ENCODE results near the gene PTPN7. TPM values are rescaled to one million over a fixed set of nuclear protein-coding genes. Genes with fewer than 3 reads are reported as not detected.
A peak's percentile ranks its signal among the peaks of the same experiment; 100 is the strongest.

Gene PTPN7
- 100 to 1,000 TPM; 304 to 352 (median 331) TPM for total RNA-seq

DNA sequence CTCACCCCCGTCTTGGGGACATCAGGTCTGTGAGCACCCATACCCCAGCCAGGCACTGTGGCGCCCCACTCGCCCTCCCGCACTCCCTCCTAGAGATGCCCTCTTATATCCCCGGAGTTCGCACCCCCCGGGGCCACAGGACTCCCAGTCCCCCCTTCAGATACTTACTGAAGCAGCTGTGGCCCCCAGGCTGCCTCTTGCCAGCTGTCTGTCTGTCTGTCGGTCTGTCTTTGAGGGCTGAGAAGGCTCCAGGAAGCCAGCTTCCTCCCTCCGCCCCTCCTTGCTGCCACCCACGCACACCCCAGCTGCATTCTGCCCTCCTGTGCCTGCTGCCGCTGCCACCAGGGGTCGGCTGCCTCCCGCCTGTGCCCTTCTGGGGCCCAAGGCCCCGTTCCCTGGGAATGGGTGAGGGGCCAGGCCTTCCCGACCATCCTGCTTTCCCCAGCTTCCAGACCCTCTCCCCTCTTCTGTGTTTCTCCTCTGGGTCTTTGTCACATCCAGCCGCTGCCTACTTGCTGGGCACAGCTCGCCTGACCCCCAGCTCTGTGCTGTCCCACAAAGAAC lies at the start of gene PTPN7:
PTPN7 (minus strand) TSS at position 226 of the 564 bp plus-strand sequence. CDS start 1,200 bp downstream, outside the sequence.
- DNase-seq (peak; percentile 89), ATAC-seq (peak; percentile 72)
- Mint-ChIP-seq H3K36me3 (ENCODE audit: insufficient read depth) (peaks cover 22% of the 10 kb centered on the region), H3K4me1 (ENCODE audit: low read depth) (peaks cover 87% of the 10 kb centered on the region), H3K4me3 (peak within 1 kb of the TSS; percentile 91), H3K27me3 (ENCODE audit: low read depth) (no peaks in the 10 kb centered on the region), H3K9me3 (no peaks in the 10 kb centered on the region)

DNA sequence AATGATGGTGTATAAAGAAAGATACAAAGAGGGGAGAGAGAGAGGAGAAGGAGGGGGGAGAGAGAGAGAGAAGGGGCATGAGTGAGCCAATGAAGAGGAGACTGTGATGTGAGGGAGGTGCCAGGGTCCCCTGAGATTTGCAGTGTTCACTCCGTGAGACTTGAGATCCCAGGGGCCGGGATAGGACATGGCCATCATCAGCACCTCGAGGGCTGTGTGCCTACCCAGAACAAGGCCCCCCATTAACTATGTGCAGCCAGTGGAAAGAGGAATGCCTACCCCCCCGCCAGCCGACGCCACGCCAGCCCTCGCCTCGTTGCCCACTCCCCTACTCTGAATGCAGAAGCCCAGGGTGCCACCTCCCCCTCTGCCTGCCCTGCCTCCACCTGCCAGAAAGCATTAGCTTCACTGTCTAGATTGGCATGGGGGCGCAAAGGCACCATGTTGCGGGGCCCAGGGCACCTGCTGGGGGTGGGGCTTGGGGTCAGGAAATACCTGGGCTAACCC lies 48.0 kb upstream of the PTPN7 start:
- Mint-ChIP-seq H3K27me3 (ENCODE audit: low read depth) (peaks cover 22% of the 10 kb centered on the region), H3K36me3 (ENCODE audit: insufficient read depth) (no peaks in the 10 kb centered on the region), H3K4me1 (ENCODE audit: low read depth) (peaks cover under 1% of the 10 kb centered on the region), H3K4me3 (no peak overlapping the region), H3K9me3 (no peaks in the 10 kb centered on the region)
- DNase-seq (no peak), ATAC-seq (no peak)

DNA sequence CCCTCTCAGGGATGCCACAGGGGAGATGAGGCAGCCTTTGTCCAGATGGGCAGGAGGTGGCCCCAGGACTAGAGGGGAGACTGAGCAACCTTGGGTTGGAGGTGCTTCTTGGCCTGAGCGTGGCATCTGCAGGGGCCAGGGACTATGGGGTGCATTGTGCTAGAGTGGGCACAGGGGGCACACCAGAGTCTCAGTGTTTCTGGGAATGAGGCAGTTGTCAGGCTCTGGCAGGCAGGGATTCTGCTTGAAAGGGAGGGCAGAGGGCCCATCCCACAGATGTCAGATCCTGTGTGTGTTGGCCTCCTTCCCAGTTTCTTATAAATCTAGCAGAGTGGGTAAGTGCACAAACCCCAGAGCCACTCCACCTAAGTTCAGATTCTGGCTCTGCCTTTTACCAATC lies 46.9 kb upstream of the PTPN7 start:
- H3K4me1 Mint-ChIP-seq (ENCODE audit: low read depth) = peaks cover 2% of the 10 kb centered on the region
- no peaks in the 10 kb centered on the region for H3K36me3 Mint-ChIP-seq (ENCODE audit: insufficient read depth)
- no peak overlapping the region for H3K4me3 Mint-ChIP-seq
- H3K27me3 Mint-ChIP-seq (ENCODE audit: low read depth) = peaks cover 11% of the 10 kb centered on the region
- no peaks in the 10 kb centered on the region for H3K9me3 Mint-ChIP-seq
- no peak for ATAC-seq
- DNase-seq = no peak

DNA sequence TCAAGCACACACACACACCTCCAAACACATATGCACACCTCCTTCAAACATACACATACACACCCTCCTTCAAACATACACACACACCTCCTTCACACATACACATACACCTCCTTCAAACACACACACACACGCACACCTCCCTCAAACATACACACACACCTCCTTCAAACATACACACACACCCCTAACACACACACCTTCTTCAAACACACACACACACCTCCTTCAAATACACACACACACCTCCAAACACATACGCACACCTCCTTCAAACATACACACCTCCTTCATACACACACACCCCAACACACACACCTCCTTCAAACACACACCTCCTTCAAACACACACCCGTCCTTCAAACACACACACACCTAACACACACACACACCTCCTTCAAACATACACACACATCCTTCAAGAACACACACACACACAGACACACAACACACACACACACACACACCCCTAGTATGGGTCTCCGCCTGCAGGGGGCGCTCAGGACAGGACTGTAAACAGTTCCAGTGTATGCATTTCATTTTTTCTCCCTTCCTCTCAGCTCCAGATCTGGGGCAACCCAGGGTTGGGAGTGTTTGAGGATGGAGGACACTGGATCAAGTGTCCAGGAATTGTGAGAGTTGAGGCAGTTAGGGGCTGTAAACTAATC lies 45.3 kb upstream of the PTPN7 start:
- Mint-ChIP-seq H3K27me3 (ENCODE audit: low read depth) (peaks cover under 1% of the 10 kb centered on the region), H3K36me3 (ENCODE audit: insufficient read depth) (no peaks in the 10 kb centered on the region), H3K4me3 (no peak overlapping the region), H3K4me1 (ENCODE audit: low read depth) (peaks cover 13% of the 10 kb centered on the region), H3K9me3 (no peaks in the 10 kb centered on the region)
- DNase-seq = no peak
- ATAC-seq = no peak

DNA sequence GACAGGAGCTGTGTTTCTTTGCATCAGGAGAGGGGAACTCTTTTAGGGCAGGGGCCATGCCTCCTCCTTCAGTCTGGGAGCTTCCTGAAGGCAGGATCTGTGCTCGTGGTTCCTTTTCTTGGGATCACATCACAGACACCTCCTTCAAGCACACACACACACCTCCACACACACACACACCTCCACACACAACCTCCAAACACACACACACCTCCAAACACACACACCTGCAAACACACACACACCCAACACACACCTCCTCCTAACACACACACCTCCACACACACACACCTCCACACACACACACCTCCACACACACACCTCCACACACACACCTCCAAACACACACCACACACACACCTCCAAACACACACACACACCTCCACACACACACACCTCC lies 43.7 kb upstream of the PTPN7 start:
- H3K9me3 Mint-ChIP-seq = no peaks in the 10 kb centered on the region
- no peak overlapping the region for H3K4me3 Mint-ChIP-seq
- H3K4me1 Mint-ChIP-seq (ENCODE audit: low read depth) = peaks cover 23% of the 10 kb centered on the region
- no peak for ATAC-seq
- DNase-seq = no peak
- no peaks in the 10 kb centered on the region for H3K27me3 Mint-ChIP-seq (ENCODE audit: low read depth)
- no peaks in the 10 kb centered on the region for H3K36me3 Mint-ChIP-seq (ENCODE audit: insufficient read depth)

DNA sequence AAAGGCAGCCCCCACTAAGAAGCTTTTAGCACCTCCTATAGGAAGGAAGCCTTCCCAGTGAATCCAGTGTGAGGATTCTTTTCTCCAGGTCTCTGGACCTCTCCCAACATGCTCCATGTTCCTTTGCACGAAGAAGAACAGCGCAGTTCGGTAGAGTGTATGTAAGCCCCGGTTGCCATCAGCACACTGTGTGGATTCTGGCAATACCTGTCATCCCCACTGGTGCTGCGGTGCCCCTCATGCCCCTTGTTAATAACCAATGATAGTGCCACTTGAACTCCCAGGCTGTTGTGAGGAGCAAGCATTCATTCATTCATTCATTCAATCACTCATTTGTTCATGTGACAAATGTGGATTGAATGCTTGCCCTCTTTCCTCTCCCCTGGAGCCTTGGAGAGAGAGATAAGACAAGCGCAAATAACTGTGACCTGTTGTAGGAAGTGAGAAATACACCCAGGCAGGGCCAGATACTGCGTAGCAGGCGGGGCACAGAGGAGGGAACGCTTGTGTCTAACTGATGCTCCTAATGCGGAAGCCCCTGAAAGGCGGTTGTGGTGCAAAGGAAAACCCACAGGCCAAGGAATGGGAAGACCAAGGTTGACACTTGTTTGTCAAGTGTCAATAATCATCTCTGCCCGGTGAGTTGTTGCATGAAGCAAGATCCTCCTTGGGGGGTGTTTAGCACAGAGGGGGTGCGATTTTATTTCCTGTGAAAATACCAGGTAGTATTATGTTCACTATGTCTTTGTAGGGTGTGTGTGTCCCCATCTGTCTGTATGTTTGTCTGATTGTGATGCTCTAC lies 43.0 kb upstream of the PTPN7 start:
- ATAC-seq (peak in 1 of 2 donors; percentile 34), DNase-seq (no peak)
- Mint-ChIP-seq H3K27me3 (ENCODE audit: low read depth) (peaks cover 2% of the 10 kb centered on the region), H3K4me1 (ENCODE audit: low read depth) (peaks cover 28% of the 10 kb centered on the region), H3K4me3 (no peak overlapping the region), H3K9me3 (no peaks in the 10 kb centered on the region), H3K36me3 (ENCODE audit: insufficient read depth) (no peaks in the 10 kb centered on the region)

DNA sequence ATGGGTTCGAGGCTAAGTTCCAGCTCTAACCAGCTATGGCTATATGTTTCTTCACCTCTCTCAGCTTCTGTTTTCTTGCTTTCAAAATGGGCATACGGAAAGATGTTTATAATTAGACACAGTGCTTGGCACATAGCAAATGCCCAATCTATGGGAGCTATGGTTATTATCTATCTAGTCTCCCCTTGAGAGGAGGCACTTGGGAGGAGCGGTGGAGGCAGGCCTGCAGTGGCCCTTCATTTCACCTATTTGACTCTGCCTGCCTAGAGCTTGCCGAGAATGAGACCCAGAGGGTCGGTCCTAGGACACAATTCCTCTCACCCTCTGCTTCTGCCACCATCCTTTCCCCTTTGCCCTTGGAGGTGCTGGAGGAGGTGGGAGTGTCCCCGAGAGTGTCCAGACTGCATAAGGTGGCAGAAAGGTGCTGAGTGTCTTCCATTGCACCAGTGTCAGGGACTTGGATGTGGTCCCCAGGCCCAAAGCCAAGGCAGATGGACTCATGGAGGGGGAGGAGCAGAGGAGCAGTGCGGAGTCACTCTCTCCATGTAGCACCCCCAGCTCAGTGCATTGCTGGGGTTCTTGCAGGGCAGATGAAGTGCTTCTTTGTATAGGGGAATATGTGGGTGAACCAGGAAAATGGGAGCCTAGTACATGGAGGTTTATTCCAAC lies 42.2 kb upstream of the PTPN7 start:
- H3K4me3 Mint-ChIP-seq = no peak overlapping the region
- no peaks in the 10 kb centered on the region for H3K9me3 Mint-ChIP-seq
- no peak for ATAC-seq
- peaks cover 5% of the 10 kb centered on the region for H3K27me3 Mint-ChIP-seq (ENCODE audit: low read depth)
- peaks cover 36% of the 10 kb centered on the region for H3K4me1 Mint-ChIP-seq (ENCODE audit: low read depth)
- no peaks in the 10 kb centered on the region for H3K36me3 Mint-ChIP-seq (ENCODE audit: insufficient read depth)
- DNase-seq = no peak

DNA sequence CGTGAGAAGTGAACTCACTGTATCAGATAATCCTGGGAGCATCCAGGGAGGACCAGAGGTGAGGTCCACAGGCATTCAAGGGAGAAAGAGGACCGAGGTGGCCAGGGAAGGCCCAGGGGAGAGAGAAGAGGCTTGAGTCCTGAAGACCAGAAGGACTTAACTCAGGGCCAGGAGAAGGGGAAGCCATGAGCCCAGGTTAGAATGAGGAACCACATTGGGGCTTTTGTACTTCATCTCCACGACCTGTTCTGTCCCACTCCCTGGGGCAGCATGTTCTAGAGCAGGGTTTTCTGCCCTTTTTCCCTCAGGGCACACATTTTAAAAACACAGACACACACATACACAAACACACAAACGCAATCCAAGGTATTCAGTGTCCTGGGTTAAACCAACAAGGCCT lies 41.6 kb upstream of the PTPN7 start:
- Mint-ChIP-seq H3K4me3 (no peak overlapping the region), H3K4me1 (ENCODE audit: low read depth) (peaks cover 36% of the 10 kb centered on the region), H3K27me3 (ENCODE audit: low read depth) (peaks cover 5% of the 10 kb centered on the region), H3K36me3 (ENCODE audit: insufficient read depth) (no peaks in the 10 kb centered on the region), H3K9me3 (no peaks in the 10 kb centered on the region)
- ATAC-seq = no peak
- no peak for DNase-seq

DNA sequence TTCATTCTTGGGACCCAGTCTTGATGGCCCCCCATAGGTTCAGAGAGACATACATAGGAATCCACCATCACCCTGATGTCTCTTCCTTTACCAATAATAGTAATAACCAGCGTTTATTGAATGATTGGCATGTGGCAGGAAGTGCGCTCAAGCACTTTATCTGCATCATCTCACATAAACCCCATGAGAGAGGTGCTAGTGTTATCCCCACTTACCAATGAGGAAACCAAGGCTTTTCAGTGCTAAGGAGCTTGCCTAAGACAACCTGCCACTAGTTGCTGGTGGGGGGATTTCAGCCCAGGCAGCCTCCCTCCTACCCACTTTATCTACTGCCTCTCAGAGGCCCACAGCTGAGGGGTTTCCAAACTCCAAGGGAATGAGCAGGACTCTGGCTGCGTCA lies 40.9 kb upstream of the PTPN7 start:
- DNase-seq = no peak
- Mint-ChIP-seq H3K36me3 (ENCODE audit: insufficient read depth) (no peaks in the 10 kb centered on the region), H3K9me3 (no peaks in the 10 kb centered on the region), H3K27me3 (ENCODE audit: low read depth) (peaks cover 5% of the 10 kb centered on the region), H3K4me3 (no peak overlapping the region), H3K4me1 (ENCODE audit: low read depth) (peaks cover 38% of the 10 kb centered on the region)
- no peak for ATAC-seq

DNA sequence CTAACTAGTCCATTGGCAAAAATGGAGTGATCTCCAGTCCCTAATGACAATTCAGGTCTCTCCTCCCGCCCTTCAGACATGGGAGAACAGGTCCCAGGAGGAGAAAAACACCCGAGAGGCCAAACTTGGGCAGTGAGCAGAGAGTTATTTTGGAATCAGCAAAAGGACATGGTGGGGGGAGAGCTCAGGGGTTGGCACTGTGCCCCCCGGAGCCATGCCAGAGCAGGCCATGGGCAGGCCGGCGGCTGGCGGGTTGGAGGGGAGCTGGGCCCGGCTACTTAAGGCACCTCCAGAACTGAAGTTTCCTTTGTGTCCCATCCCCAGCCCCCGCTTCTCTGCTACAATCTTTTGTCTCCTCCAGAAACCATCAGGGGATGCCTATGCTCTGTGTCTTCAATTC lies 40.3 kb upstream of the PTPN7 start:
- Mint-ChIP-seq H3K27me3 (ENCODE audit: low read depth) (peaks cover 8% of the 10 kb centered on the region), H3K4me1 (ENCODE audit: low read depth) (peaks cover 38% of the 10 kb centered on the region), H3K9me3 (no peaks in the 10 kb centered on the region), H3K36me3 (ENCODE audit: insufficient read depth) (no peaks in the 10 kb centered on the region), H3K4me3 (no peak overlapping the region)
- DNase-seq (no peak), ATAC-seq (no peak)

DNA sequence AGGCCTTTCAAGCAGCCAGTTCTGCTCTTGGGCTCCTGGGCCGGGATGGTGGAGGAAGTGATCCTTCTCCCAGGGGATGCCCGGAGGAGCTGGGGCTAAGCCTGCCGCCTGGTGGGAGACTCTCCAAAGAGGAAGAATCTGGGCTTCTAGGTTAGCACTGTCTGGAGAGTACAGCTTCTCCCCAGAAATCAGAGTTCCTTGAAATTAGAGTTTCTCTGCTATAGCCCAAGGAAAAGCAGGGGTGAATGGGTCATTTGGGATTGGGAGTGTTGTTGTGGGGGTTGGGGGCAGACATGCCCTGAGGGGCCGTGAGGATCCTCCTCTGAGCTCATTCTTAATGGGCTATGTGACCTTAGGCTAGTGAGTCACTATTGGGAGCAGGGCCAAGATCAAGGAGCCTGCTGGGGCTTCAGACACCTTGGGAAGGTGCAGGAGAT lies 39.7 kb upstream of the PTPN7 start:
- no peaks in the 10 kb centered on the region for H3K9me3 Mint-ChIP-seq
- H3K4me1 Mint-ChIP-seq (ENCODE audit: low read depth) = peaks cover 38% of the 10 kb centered on the region
- H3K4me3 Mint-ChIP-seq = no peak overlapping the region
- ATAC-seq (no peak), DNase-seq (no peak)
- no peaks in the 10 kb centered on the region for H3K36me3 Mint-ChIP-seq (ENCODE audit: insufficient read depth)
- H3K27me3 Mint-ChIP-seq (ENCODE audit: low read depth) = peaks cover 10% of the 10 kb centered on the region

DNA sequence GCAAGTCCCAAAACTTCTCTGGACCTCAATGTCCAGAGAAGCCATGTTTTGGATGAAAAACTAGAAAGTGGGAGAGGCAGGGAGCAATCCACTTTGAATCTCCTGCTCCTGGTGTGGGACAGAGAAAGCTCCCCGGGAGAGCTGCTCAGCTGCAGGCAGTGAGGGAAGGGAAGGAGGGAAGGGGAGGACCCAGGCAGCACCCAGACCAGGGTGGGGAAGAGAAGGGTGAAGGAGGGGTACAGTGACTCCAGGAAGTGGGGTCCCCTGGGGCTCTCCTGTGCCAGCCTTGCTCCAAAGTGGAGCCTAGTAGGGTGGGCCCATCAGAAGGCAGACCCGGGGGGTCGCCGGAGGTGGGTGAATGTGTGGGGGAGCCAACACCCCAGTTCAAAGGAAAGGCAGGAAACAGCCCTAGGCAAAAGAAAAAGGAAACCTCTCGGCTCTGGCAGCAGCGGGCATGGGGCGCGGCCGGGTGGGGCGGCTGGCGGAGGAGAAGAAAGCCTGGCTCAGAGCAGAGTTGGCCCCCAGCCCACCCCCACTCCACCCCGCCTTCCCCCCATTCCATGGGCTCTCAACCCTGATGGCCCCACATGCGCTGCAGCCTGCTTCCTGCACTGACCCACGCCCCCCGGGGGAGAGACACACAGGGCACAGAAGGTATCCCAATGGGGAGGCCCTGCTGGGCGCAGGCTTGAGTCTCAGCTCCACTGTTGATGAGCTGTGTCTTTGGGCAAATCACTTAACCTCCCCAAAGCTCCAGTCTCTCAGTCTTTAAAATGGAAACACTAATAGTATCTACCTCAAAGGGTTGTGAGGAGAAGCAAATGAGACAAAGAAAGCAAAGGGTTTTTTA lies 38.9 kb upstream of the PTPN7 start:
- H3K4me3 Mint-ChIP-seq = no peak overlapping the region
- H3K9me3 Mint-ChIP-seq = no peaks in the 10 kb centered on the region
- no peaks in the 10 kb centered on the region for H3K36me3 Mint-ChIP-seq (ENCODE audit: insufficient read depth)
- H3K4me1 Mint-ChIP-seq (ENCODE audit: low read depth) = peaks cover 38% of the 10 kb centered on the region
- DNase-seq (no peak), ATAC-seq (peak in 1 of 2 donors; percentile 32)
- H3K27me3 Mint-ChIP-seq (ENCODE audit: low read depth) = peaks cover 17% of the 10 kb centered on the region

DNA sequence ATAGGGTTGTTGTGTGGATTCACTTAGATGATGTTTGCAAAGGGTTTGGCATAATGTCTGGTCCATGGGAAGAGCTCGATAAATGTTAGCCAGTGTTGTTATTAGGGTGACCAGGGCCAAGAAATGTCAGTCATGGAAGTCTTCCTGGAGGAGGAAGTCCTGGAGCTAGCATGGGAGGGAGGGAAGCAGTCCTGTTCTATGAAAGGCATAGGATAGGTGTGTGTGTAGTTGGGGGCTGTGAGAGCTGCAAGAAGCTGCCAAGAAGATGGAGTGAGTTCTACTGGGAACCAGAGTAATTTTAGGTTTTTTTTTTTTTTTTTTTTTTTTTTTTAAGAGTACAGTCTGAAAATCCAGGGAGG lies 37.9 kb upstream of the PTPN7 start:
- Mint-ChIP-seq H3K27me3 (ENCODE audit: low read depth) (peaks cover 23% of the 10 kb centered on the region), H3K36me3 (ENCODE audit: insufficient read depth) (no peaks in the 10 kb centered on the region), H3K9me3 (no peaks in the 10 kb centered on the region), H3K4me3 (no peak overlapping the region), H3K4me1 (ENCODE audit: low read depth) (peaks cover 38% of the 10 kb centered on the region)
- ATAC-seq (no peak), DNase-seq (no peak)

All from activated T-cell treated with anti-CD3 and anti-CD28 coated beads, Interleukin-2, amount 50 U/mL, for 4 hours (primary cell).